ENCODE data around the gene AAGAB.

DNA sequence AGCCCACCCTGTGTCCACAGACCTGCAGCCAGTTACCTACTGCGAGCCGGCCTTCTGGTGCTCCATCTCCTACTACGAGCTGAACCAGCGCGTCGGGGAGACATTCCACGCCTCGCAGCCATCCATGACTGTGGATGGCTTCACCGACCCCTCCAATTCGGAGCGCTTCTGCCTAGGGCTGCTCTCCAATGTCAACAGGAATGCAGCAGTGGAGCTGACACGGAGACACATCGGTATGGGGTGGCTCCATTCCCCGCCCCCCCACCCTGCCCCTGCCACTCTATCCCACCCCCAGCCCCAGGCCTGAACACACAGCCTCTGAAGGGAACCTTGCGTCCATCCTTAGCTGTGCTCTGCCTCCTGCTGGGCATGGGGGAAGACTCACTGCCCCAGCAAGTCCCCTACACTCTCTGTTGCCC lies 73.2 kb downstream of the AAGAB start:
- TF ChIP-seq, protein P1, sequence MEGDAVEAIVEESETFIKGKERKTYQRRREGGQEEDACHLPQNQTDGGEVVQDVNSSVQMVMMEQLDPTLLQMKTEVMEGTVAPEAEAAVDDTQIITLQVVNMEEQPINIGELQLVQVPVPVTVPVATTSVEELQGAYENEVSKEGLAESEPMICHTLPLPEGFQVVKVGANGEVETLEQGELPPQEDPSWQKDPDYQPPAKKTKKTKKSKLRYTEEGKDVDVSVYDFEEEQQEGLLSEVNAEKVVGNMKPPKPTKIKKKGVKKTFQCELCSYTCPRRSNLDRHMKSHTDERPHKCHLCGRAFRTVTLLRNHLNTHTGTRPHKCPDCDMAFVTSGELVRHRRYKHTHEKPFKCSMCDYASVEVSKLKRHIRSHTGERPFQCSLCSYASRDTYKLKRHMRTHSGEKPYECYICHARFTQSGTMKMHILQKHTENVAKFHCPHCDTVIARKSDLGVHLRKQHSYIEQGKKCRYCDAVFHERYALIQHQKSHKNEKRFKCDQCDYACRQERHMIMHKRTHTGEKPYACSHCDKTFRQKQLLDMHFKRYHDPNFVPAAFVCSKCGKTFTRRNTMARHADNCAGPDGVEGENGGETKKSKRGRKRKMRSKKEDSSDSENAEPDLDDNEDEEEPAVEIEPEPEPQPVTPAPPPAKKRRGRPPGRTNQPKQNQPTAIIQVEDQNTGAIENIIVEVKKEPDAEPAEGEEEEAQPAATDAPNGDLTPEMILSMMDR (conservative IDR thresholded peaks at IDR 0.05 in 1 of 2, IDR thresholded peaks at IDR 0.05 in 1 of 2; ENCODE audit: low read depth in 1 of 2, low read length in 2 of 2), result no peak
- TF ChIP-seq EZH2 (IDR thresholded peaks at IDR 0.05; ENCODE audit: low read length, missing control alignments), result no peak

Measured in fibroblast of lung (primary cell).